Hepatocyte (in vitro differentiated cells): ENCODE data around the gene CLEC4F.

Experiments
- CTCF ChIP-seq: fragments of 200-600 bp; sonication (generic); IDR thresholded peaks from 2 replicates; pipeline ENCODE4 v1.5.1; 2016; ENCODE audit warnings: antibody characterized with exemption, mild to moderate bottlenecking; ENCODE audit not compliant: poor library complexity
- EZH2 ChIP-seq: fragments of 200-600 bp; sonication (generic); IDR thresholded peaks from 2 replicates; pipeline ENCODE4 v1.6.1; 2016; ENCODE audit warnings: antibody characterized with exemption, mild to moderate bottlenecking, borderline replicate concordance
- EZH2phosphoT487 ChIP-seq: fragments of 200-600 bp; sonication (generic); IDR thresholded peaks from one replicate; pipeline ENCODE4 v1.6.1; 2018; ENCODE audit warnings: antibody characterized with exemption, mild to moderate bottlenecking, low read depth, moderate library complexity; ENCODE audit not compliant: unreplicated experiment, severe bottlenecking

- TF ChIP-seq CTCF, result no peak
- TF ChIP-seq EZH2, result no peak
- no peak for TF ChIP-seq EZH2phosphoT487
These were observed 26.9 kb downstream of the CLEC4F start for GRCh38 chr2:70793450-70793849.
